GM12873 (cell line): Measurements from ENCODE around the gene ZNF410.

ENCODE experiments used
- CTCF ChIP-seq: IDR thresholded peaks from 2 replicates; pipeline ENCODE4 v1.5.1; 2012; ENCODE audit warnings: low read depth, mild to moderate bottlenecking, moderate library complexity, low read length, control low read depth; ENCODE audit not compliant: insufficient read depth; ENCODE audit errors: missing control alignments

ZNF410 gene

GRCh38 chr14:73873660-73874059 lies 13.0 kb upstream of the ZNF410 start:
- no peak for TF ChIP-seq CTCF

DNA sequence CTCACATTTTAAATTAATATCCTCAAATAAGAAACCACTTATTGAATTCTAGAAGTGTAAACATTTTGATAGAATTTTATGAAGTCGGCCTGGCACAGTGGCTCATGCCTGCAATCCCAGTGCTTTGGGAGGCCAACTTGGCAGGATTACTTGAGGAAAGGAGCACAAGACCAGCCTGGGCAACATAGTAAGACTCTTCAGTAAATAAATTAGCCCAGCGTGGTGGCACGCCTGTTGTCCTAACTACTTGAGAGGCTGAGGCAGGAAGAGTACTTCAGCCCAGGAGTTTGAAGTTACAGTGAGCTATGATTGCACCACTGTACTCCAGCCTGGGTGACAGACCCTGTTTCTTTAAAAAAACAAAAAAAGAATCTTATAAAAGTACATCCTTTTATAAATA lies 8.9 kb upstream of the ZNF410 start:
- TF ChIP-seq CTCF = no peak

DNA sequence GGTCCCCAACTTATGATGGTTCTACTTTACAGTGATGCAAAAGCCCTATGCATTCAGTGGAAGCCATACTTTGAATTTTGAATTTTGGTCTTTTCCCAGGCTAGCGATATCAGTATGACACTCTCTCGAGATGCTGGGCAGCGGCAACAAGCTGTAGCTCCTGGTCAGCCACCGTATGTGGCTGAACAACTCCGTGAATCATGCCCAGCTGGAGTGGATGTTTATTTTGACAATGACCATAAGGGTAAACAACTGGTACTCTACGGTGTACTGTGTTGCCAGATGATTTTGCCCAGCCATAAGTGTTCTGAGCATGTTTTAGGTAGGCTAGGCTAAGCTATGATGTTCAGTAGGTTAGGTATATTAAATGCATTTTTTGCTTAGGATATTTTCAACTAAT lies 8.2 kb upstream of the ZNF410 start:
- no peak for TF ChIP-seq CTCF

DNA sequence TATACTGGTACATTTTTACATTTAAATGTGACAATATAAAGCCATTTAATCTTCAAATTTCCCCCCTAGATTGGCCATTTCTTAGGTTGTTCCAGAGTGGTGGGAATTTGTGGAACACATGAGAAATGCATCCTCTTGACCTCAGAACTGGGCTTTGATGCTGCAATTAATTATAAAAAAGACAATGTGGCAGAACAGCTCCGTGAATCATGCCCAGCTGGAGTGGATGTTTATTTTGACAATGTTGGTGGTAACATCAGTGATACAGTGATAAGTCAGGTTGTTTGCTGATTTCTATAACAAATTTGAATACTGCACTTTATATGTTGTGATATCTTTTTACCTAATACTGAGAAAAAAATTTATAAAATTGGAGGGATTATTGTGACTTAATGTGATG lies 7.6 kb upstream of the ZNF410 start:
- no peak for TF ChIP-seq CTCF

DNA sequence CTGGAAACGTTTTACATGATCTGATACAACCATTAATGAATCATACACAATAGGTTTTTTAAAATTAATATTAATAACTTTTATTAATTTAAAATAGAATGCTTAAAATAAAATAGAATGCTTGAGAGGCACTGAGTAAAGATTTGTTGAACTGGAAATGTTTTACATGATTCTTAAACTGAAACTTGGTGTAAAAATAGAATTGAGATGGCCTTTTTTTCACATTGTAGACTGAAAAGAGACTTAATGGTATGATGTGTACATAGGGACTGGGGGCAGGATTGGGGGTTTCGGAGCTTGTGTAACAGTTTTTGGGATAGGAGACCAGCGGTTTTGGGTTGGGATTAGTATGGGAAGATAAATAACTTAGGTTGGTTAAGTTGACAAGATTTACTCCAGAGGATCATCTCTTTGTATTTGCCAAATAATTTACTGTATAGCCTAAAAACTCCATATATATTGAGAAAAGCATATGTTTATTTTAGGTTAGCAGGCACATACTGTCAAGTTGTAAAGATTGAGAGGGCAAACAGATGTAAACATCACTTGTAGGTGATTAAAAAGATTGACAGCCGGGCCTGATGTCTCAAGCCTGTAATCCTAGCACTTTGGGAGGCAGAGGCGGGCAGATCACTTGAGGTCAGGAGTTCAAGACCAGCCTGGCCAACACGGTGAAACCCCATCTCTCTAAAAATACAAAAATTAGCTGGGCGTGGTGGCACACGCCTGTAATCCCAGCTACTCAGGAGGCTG lies 2.0 kb upstream of the ZNF410 start:
- TF ChIP-seq CTCF = no peak

DNA sequence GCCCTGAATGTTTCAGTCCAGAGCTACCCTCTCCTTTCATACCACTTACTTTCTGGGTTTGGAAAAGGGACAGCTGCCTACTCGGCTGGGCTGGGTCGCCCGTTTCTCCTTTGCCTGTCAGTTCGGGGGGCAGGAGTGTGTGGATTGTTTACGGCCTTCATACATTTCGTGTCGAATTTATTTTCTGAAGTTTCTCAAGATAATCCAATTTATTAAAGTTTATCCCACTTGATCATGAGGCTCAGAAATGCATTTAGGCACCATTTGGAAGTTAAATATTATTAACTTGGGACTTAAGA lies 608 bp downstream of the ZNF410 start:
- no peak for TF ChIP-seq CTCF

DNA sequence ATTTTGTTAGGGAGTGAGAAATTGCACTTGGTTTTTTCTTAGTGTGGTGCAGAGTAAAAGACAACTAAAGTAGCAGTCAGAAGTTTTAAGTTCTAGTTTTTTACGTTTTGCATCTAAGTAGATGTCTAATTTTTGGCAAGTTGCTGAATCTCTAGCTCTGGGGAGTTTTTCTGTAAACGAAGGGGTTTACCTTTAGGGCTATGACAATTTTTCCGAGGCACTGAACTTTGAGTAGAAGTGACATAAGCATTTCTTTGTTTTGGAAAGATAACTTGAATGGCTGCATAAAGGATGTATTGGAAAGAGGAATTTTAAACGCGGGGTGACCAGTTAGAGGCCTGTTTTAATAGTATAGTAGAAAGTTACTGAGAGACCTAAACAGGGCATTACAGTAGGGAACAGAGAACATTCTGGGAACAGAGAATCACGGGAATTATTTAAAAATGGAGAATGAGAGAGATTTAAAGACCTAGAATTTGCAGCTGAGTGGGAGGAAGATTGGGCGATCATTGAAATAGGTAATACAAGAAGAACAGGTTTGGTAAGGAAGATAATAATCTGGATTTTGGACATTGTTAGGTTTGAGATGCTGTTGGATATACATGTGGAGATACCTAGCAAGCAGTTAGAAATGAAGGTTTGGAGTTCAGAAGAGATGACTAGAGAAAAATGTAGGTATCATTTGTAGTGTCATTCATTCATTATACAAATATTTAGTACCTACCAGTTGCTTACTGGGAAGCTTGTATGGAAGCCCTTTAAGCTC lies 1.2 kb downstream of the ZNF410 start:
- TF ChIP-seq CTCF = no peak
